Stimulated activated CD4-positive, alpha-beta T cell treated with anti-CD3 and anti-CD28 coated beads, TNF-alpha, amount 100 ng/mL, for 1 hour (primary cell): ENCODE measurements around the gene ARHGAP22.

Experiments
- DNase-seq, 3 donors: peaks; one replicate each; pipeline ENCODE4 v3.0.0-alpha.2; 2020; ENCODE audit warnings: low read depth in 3 of 3, low spot score in 1 of 3

The ARHGAP22 gene

DNA sequence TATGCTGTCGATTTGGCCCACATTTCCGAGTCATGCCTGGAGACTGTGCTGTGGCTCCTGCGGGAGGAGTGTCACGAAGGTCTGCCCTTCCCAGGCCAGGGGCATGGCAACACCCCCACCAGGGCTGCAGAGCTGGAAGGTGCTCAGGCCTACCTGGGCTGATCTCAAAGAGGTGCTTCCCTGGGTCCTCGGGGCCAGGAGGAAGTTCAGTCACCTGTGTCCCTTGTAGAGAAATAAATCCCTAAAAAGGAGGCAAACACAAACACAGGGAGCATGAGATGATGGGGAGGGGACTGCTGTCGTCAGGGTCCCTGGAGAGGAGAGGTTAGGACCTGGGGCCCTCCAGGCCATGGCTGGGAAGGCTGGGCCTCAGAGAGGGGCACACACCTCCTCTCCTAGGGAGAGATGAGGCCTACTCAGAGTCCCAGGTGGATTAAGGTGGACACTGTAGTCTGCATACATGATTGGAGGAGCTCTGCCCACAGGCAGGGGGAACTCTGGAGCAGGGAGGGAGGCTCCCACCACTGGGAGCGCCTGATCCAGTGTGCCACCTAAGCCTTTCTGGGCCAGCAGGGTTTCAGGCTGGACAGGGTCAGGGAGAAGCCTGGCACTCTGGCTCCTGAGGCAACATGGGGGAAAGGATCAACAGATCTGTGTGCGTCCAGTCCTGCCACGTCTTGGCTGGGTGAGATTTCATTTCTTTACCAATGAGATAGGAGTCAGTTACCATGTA, 49.4 kb downstream of the ARHGAP22 start:
- DNase-seq, result no peak

DNA sequence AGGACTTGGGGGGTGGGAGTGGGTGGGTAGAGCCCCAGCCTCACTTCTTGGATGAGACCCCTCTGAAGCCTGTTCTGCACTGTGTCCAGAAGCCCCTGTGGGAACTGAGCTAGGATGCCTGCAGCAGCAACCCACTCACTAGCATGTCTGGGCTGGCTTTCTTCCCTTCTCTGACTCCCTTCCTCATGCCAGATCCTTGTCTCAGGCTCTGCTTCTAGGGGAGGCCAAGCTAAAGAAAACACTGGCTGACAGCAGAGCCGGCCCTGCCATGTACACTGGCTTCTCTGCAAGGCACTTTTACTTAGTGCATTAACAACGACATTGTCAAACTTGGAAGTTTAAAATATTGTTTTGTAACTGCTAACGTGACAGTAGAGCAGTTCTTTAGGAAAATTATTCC, 50.2 kb downstream of the ARHGAP22 start:
- DNase-seq, result no peak

DNA sequence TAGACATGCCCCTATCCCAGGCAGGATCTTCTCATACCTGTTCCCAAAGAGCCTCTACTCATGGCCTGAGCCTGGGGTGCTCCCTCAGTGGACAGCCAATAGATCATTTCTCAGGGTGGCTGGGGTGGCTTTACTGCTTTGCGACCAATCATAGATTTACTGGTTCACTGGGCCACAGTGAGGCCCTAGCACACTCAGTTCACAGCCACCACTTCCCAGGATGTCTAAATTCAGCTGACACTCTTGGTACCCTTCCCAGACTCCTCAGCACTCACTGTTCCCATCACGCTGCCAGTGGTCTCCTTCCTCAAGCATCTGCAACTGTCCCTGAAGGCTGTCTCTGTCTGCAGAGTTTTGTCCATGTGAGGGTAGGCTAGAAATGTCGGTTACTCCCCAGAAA, 50.6 kb downstream of the ARHGAP22 start:
- DNase-seq, result no peak

DNA sequence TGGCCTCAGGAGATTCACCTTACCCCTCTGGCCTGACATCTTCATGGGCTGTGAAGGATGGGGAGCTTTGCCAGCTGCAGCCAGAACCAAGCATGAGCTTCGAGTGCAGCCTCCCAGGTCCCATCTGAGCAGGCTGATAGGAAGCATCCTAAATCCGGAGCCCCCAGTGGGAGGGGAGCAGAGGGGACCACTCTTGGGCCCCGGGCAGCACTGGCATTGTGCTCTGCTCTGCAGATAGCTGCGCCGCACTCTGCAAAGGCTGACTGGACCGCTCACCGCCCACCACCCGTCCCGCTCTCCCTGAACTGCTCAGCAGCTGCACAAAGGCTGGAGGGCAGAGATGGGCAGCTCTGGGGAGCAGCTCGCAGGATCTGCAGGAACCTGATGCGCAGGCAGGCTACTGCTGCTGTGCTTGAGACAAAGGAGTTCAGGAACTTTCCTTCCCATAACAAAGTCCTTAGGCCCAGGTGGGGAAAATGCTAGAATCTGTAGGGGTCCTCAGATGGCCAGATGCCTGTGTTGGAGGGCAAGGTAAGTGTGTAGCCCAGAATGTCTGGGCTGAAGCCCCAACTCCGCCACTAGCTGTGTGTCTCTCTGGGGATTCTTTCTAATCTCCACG, 51.8 kb downstream of the ARHGAP22 start:
- no peak for DNase-seq

DNA sequence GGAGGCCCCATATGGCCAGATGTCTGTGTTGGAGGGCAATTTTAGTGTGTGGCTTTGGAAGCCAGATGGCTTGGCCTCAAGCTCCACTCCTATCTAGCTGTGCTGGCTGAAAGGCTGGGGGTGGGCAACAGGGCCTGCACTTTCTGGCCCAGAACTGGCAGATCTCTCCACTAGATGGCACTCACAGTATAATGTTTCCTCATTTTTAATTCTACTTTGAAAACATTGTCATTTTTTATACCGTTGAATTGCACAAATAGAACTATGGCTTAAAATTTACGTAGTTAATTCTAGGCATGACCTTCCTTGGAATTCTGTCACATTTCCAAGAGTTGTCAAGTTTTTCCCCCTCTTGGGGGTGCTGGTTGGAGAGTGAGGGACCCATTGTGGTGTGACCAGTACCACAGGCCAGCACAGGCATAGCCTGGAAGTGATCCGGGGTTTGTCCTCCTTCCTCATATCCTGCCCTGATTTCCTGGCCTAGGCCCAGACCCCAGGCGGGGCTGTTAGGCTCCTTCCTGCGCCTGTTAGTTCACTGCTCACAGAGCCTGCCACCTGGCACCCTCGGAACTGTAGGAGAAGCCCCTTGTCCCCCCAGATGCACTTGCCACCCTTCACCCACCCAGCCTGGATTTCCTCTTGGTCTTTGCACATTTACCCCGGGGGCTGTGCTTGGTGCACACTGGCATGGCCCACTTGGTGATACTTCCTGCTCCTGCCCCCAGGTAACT, 52.8 kb downstream of the ARHGAP22 start:
- DNase-seq, result no peak

DNA sequence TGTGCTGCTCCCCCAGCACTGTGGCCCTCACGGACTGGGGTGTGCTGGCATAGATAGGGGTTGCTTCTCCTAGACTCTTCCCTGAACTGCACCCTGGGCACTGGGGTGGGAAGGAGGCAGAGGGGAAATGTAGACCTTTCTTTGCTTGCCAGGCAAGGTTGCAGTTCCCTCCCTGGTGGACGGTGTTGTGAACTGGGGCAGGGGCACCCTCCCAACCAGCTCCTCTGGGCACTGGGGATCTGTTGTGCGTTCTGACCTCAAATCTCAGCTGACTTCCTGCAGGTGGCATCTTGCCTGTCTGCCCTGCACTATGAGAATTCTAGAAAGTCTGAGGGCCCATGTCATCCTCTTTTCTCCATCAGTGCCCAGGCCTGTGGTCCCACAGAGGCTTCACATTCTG, 53.9 kb downstream of the ARHGAP22 start:
- no peak for DNase-seq

DNA sequence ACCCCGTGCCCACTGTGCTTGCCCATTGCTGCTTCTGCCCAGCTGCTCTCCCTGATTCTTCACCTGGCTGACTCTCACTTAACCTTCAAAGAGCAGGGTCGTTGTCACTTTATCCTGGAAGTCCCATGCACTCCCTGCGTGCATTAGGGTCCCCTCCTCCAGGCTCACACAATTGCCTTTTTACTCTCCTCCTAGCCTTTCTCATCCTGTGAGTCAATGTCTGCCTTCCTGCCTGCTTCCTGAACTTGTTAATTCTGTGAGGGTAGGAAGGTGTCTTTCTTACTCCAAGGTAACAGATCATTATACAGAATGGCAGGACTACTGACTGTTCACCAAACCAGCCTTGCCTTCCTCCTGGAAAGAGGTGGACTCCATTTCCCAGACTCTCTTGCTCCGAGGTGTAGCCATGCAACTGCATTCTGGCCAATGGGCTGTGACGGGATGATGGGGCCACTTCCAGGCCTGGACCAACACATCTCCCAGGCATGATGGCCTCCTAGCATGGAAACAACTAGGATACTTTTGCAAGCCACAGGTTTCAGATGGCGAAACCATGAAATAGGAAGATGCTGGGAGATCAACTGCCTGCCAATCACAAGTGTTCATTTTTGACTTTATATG, 54.7 kb downstream of the ARHGAP22 start:
- no peak for DNase-seq

DNA sequence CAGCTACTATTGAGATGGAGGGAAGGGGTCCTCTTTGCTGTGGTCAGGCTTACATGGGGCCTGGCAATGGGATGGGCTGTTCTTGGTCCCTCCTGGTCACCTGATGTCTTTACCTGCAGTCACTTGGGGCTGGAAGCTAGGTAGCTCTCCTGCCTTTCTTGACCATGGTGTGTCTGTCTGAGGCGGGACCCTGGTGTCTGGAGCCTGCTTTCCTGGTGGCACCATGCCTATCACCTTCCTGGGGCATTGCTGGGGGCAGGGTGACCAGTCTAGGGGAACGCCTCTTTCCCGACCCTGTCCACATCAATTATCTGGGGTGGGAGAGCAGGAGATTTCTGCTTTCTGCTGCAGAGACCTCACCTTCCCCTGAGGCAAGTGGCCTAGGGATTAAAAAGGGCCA, 55.6 kb downstream of the ARHGAP22 start:
- no peak for DNase-seq

DNA sequence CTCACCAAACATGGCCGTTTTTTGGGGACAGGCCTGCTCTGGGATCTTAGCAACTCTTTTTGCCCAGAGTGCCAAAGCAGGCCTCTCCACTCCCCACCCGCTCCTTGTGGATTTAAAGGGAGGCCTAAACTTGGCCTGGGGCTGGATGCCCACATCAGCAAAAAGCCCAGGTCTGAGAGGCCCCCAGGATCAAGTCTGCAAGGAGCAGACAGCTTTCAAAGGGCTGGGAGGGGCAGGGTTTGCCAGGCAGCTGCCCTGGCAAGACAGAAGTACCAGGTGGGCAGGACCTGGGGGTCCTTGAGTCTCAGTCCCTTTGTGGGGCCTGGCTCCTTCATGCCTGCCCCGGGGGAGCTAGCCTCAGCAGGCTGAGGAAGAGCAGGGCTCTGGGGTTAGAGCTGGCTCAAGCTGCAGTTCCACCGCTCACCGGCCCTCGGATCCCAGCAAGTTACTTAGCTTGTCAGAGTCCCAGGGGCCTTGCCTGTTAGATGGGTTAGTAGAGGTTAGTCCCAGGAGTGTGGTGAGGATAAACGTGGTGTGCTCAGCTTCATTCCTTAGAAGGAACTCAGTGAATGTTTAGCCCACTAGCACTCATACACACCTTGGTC, 56.2 kb downstream of the ARHGAP22 start:
- no peak for DNase-seq

DNA sequence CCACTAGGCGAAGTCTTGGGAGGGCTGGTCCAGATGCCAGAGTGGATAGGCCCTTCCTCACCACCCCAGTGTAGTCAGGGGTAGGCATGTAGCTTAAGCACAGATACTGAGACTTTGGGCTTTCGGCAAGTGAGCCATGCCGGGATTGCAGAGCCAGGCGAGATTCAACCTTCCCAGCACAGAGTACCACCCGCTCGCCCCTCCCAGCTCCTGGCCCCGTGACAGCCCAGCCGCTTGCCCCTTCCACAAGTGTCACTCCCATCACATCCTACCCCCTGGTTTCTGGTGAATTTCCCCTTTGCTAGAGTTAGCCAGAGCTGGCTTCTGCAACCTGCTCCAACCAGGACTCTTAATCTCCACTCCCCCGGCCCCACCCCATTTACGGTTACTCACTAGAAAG, 56.9 kb downstream of the ARHGAP22 start:
- no peak for DNase-seq

DNA sequence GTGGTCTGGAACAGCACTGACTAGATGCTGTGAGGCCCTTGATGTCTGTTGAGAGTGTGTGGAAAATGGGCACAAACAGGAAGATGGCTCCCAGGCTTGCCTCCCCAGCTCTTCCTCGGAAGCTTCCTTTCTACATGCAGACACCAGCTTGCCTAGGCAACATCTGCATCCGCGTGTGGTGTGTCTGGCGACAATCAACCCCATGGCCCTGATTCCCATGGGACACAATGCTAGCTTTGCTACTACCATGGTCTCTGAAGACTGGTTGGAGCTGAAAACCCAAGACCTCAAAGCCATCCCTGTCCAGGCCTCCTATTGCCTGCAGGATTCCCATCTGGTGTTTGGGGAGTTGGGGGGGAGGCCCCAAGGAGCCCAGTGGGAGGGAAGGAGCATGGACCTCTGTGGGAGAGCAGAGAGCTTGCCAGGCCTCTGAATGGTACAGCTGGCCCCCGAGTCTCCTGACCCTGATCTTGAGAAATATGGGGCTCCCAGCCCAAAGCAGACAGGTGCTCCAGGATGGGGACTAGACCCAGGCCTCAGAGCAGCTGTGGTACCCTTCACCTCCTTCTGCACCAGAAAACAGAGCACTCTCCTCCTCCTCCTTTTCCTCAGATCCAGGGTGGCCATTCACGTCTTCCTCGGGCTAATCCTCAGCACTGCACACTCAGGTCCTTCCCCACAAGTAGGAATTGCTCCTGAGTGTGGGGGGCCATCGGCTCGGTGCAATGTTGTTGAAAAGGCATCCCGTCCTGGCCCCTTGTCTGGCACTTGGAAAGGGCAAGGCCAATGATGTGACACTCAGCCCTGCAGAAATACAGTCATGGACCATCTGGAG, 57.6 kb downstream of the ARHGAP22 start:
- no peak for DNase-seq

DNA sequence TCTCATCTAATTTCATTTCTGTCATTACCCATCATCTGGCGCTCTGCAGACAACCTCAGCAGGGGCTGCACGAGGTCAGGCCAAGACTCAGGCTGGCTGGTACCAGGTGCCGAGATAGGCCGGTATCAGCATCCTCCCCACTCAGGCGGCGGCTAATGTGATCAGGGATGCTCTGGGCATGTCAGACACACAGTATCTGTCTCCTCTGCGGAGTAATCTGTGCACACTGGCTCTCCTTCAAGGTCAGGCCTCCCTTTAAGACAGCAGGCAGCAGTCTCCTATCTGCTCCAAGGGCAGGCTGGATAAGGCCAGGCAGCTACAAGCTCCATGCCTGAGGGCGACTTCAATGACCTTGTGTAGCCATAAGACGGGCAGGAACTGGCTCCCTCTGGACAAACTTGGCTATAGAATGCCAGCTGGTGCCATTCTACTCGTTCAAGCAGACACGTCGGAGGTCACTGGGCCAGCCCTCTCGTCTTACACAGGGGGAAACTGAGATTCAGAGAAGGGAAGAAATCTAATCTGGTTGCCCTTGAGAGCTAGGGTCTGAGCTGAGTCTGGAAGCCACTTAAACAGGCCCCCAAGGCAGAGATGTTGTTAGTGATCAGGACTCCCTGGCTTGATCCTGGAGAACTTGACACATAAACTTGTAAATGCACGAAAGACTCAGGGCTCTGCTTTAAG, 59.3 kb downstream of the ARHGAP22 start:
- DNase-seq, result no peak

DNA sequence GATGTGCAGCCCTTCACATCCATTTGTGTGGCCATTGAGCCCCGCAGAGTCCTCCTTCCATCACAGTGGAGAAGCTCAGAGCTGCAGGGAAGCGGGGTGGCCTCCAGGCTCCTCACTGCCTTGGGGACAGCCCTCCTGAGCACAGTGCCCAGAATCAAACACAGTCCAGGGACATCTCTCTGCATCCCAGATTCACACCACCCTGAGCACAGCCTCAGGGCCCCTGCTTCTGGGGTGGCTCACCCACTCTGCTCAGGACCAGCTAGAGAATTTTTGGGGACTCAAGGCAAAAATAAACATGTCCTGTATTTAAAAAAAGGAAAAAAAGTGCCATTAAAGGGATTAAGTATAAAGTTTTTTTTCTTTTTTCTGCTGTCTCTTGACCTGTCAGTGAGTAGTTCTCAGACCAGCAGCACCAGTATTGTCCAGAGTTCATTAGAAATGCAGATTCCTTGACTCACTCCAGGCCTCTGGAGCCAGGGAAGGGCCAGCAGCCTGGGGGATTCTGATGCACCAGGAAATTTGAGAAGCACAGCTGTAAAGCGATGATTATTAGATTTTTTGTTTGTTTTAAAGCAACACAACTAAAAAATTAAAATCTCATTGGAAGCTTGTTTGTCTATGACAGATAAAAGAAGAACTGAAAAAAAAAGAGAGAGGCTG, 61.6 kb downstream of the ARHGAP22 start:
- no peak for DNase-seq

DNA sequence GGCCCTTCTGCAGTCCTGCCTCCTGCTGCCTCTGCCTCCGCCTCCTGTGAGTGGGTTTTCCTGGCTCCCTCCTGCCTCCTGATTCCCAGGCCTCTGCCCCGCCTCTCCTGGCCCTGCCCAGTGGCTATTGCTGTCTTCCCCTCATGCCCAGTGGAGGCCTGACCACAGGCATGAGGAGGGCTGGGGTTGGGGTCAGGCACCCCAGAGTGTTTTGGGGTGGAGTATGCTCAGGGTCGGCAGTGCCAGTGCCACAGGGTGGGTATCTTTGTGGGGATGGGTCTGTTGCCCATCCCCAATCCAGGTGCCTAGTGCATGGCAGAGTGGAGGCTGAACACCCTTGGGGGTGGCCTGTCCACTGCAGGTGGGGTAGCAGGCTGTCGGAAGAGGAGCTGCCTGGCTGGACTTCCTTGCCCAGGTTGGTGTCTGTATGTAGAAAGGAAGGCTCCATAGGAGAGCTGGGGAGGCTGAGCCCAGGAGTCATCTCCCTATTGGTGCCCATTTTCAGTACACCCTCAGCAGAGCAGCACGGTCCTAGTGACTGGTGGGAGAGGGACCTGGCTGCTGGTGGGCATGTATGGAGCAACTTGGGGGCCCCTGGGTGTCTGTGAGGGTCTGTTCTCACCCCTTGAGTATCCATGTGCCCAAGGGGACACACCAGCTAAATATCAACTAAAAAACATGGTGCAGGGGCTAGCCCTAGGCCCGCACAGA, 62.2 kb downstream of the ARHGAP22 start:
- no peak for DNase-seq

DNA sequence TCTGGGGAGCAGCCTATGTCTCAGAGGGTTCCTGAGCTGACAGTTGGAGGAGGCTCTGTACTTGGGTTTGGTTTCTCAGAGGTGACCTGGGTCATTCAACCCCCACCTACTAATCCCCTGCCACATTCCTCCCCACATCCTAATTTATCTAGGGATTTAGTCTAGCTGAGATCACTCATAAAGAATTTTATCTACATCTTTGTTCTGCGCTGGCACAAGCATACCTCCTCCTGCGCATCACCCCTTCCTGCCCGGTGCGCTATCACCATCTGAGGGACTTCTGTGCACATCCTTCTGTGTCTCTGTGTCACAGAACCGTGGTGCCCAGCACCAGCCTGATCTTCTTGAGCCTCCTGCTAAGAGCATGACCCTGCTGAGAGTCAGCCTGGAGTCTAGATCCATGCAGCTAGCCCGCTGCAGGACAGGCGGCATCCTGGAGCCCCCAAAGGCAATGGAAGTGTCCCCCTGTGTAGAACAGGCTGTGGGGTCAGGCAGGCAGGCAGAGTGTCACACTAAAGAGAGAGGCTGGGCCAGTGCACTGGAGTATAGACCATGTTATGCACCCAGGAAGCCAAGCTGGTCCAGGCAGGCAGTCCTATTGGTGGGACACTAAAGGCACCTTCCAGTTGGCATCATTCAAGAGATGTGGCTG, 63.6 kb downstream of the ARHGAP22 start:
- DNase-seq, result no peak

DNA sequence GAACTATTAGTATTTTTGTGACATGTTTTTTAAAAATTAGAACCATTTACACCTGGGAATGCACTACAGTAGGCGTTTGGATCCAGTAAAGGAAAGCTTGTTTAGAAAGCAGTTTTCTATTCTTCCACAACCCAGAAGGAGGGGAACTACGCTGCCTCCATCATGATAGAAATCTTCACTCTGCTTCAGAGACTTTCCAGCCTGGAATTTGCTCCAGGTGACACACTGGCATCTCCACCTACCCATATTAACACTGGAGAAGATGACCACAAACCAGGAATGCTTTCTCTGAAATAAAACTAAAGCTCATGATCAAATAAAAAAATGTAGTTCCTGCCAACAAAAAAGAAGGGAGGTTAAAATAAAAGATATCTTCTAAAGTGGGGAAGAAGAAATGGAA, 66.3 kb downstream of the ARHGAP22 start:
- no peak for DNase-seq

DNA sequence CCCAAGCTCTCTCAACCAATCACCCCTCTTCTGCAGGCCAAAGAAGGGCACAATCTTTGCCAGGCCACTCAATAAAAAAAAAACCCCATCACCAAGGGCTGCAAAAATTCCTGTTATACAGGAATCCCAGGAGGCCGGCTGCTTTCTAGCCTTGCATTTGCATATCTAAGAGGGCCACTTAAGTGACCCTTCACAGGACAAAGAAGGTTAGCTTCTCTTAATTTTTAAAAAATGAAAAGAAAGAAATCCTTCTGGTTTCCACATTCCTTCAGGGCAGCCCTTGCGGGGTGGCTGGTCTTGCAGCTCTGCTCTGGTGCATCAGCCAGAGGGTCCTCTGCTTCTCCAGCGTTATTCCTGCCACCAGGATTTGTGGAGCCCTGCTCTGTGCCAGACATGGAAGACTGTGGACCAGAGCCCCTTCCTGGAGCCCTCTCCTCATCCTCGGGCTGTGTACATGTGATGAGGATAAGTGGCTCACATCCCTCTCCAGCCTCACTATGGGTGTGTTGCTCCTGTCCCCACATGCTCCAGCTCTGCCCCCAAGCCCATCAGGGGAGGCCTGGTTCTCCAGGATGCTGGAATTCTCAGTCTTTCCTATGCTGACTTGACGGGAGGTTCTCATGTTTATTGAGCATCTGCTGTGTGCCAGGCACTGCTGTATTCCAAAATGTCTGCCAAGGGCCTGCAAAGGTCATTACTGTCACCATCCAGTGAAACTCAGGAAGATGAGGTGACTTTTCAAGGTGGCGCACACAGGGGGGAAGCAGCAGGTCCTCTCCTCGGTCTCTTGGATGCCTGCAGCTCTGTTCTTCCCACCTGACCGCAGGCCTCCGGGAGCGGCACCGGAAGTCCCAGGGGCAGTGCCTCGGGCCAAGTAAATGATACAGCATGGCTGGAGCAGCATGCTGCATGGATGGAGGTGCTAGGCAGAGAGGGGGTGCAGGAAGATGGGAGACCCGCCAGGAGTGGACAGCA, 67.7 kb downstream of the ARHGAP22 start:
- no peak for DNase-seq
